ENCODE data around the gene PARP3.

PARP3 gene

GRCh38 chr3:51934139-51934850 is 7.9 kb upstream of the PARP3 start:
- DNase-seq (ENCODE audit: low spot score) (no peak), ATAC-seq (ENCODE audit: low read depth) (no peak)
- TF ChIP-seq CTCF (IDR thresholded peaks at IDR 0.05; ENCODE audit: poor library complexity, severe bottlenecking): no peak
- Histone ChIP-seq H3K36me3 (ENCODE audit: low read depth) (peaks cover 38% of the 10 kb centered on the region), H3K4me1 (ENCODE audit: insufficient read depth, poor library complexity, severe bottlenecking) (no peaks in the 10 kb centered on the region), H3K4me3 (ENCODE audit: severe bottlenecking) (no peak overlapping the region), H3K27ac (ENCODE audit: poor library complexity, severe bottlenecking) (no peak overlapping the region), H3K9me3 (ENCODE audit: severe bottlenecking) (no peaks in the 10 kb centered on the region), H3K27me3 (ENCODE audit: insufficient read depth, poor library complexity, severe bottlenecking) (no peaks in the 10 kb centered on the region)

GRCh38 chr3:51934991-51935885 is 6.9 kb upstream of the PARP3 start:
- Histone ChIP-seq H3K9me3 (ENCODE audit: severe bottlenecking) (no peaks in the 10 kb centered on the region), H3K4me3 (ENCODE audit: severe bottlenecking) (no peak overlapping the region), H3K4me1 (ENCODE audit: insufficient read depth, poor library complexity, severe bottlenecking) (no peaks in the 10 kb centered on the region), H3K27me3 (ENCODE audit: insufficient read depth, poor library complexity, severe bottlenecking) (no peaks in the 10 kb centered on the region), H3K36me3 (ENCODE audit: low read depth) (peaks cover 43% of the 10 kb centered on the region), H3K27ac (ENCODE audit: poor library complexity, severe bottlenecking) (no peak overlapping the region)
- no peak for TF ChIP-seq CTCF (IDR thresholded peaks at IDR 0.05; ENCODE audit: poor library complexity, severe bottlenecking)
- ATAC-seq (ENCODE audit: low read depth): no peak
- DNase-seq (ENCODE audit: low spot score): no peak

- TF ChIP-seq CTCF (IDR thresholded peaks at IDR 0.05; ENCODE audit: poor library complexity, severe bottlenecking): no peak
- peaks cover 43% of the 10 kb centered on the region for H3K36me3 ChIP-seq (ENCODE audit: low read depth)
These were observed 6.0 kb upstream of the PARP3 start for GRCh38 chr3:51935886-51936755.

GRCh38 chr3:51937014-51937413 is 5.1 kb upstream of the PARP3 start:
- H3K36me3 ChIP-seq (ENCODE audit: low read depth): peaks cover 43% of the 10 kb centered on the region
- DNase-seq (ENCODE audit: low spot score) (no peak), ATAC-seq (ENCODE audit: low read depth) (no peak)
- no peaks in the 10 kb centered on the region for H3K27me3 ChIP-seq (ENCODE audit: insufficient read depth, poor library complexity, severe bottlenecking)
- no peak overlapping the region for H3K4me3 ChIP-seq (ENCODE audit: severe bottlenecking)
- peaks cover 4% of the 10 kb centered on the region for H3K4me1 ChIP-seq (ENCODE audit: insufficient read depth, poor library complexity, severe bottlenecking)
- H3K27ac ChIP-seq (ENCODE audit: poor library complexity, severe bottlenecking): no peak overlapping the region
- no peaks in the 10 kb centered on the region for H3K9me3 ChIP-seq (ENCODE audit: severe bottlenecking)
- TF ChIP-seq CTCF (IDR thresholded peaks at IDR 0.05; ENCODE audit: poor library complexity, severe bottlenecking): no peak

More at GRCh38 chr3:51935886-51936755, 6.0 kb upstream of the PARP3 start:
- H3K27me3 ChIP-seq (ENCODE audit: insufficient read depth, poor library complexity, severe bottlenecking): no peaks in the 10 kb centered on the region
- ATAC-seq (ENCODE audit: low read depth) (no peak), DNase-seq (ENCODE audit: low spot score) (no peak)
- H3K4me3 ChIP-seq (ENCODE audit: severe bottlenecking): no peak overlapping the region
- no peaks in the 10 kb centered on the region for H3K9me3 ChIP-seq (ENCODE audit: severe bottlenecking)
- peaks cover 4% of the 10 kb centered on the region for H3K4me1 ChIP-seq (ENCODE audit: insufficient read depth, poor library complexity, severe bottlenecking)
- no peak overlapping the region for H3K27ac ChIP-seq (ENCODE audit: poor library complexity, severe bottlenecking)

Data from RWPE2 (cell line).